LNCAP (cell line): ENCODE measurements around the gene ITGA7.

Source experiments
- TF ChIP-seq, protein P1 (sequence below): fragments of 450-650 bp; IDR thresholded peaks from 2 replicates; pipeline ENCODE4 v1.5.1; 2017; ENCODE audit warnings: mild to moderate bottlenecking

ITGA7 gene

DNA sequence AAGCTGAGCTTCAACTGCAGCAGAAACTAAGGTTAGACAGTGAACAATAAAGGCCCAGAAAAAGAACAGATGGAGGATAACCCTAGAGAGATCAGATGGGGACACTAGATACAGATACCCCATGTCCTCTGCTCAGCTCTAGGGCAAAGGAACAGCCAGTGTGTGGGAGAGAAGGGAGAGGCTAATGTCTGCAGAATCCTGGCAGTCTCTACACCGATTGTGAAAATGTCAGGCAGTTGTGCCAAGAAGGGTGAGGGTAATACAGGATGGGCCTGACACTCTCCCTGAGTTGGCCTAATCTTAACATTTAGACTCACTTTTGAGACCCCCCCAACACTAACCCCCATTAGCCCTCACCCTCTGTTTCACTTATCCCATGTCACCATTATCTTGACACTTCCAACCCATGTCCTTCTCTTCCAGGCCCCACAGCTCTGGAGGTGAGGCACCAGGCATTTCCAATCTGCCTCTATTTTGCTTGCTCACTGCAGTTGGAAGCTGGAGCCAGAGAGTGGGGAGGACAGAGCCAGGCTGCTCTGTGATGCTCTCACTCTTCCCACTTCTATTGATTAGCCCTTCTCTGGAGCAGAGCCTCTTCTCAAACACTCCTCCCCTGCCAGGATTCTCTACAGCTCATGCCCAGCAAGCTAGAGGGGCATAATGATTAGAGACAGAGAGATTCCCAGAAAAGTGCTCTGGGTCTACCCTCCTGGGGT, 5.2 kb upstream of the ITGA7 start:
- TF ChIP-seq, protein P1, sequence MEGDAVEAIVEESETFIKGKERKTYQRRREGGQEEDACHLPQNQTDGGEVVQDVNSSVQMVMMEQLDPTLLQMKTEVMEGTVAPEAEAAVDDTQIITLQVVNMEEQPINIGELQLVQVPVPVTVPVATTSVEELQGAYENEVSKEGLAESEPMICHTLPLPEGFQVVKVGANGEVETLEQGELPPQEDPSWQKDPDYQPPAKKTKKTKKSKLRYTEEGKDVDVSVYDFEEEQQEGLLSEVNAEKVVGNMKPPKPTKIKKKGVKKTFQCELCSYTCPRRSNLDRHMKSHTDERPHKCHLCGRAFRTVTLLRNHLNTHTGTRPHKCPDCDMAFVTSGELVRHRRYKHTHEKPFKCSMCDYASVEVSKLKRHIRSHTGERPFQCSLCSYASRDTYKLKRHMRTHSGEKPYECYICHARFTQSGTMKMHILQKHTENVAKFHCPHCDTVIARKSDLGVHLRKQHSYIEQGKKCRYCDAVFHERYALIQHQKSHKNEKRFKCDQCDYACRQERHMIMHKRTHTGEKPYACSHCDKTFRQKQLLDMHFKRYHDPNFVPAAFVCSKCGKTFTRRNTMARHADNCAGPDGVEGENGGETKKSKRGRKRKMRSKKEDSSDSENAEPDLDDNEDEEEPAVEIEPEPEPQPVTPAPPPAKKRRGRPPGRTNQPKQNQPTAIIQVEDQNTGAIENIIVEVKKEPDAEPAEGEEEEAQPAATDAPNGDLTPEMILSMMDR, result no peak

DNA sequence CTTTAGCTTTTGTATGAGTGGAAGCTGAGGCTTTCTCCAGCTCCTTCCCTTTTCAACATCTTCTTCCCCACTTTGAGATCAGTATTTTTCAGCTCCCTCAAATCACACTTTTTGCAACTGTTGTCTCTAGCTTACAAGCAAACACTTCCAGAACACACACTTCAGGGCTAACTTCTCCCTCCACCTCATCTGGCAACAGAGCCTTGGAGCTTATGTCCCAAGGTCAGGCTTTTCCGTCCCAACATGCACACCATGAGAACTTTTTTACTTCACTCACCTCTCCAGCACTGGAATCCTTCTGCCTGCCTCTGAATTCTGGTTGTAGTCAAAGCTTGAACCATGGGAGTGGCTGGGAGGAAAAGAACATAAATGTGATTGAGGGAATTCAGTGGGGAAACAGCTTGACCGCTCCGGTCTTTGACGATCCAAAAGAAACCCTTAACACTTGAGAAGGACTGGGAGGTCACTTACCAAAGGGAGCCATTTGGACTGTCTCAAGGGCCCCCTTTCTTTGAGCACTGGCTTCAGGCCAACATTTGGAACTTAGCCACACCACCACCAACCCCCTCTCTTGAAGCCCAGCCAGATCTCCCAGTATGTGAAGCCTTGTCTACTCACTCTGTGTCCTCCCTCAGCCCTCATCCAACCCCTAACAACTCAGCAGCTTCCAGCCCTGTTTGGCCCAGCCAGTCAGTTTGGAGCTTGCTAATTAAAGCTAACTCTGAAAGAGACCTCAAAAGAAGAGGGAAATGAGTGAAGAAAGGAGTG, 4.3 kb upstream of the ITGA7 start:
- TF ChIP-seq, protein P1, result no peak

DNA sequence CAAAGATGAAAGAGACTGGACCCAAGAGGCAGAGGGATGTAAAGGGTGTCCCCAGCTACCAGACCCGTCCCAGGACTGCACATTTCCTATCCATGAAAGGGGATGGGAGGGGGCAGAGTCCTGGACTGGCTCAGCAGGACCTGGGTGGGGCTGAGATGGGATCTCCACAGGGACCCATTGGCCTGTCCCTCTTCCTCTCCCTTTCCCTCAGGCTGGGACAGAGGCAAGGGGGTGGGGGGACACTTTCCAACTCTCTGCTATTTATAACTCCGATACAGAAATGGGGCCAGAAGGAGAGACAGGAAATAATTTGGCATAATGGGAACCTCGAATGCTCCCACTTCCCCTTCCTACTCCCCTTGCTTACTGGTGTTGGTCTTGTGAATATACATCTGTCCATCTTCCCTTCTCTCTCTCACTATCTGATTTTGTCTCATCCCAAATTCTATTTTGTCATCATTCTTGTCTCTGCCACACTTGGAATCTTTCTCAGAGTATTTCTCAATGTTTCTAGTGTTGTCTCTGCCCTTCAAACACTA, 1.1 kb upstream of the ITGA7 start:
- TF ChIP-seq, protein P1, result no peak

DNA sequence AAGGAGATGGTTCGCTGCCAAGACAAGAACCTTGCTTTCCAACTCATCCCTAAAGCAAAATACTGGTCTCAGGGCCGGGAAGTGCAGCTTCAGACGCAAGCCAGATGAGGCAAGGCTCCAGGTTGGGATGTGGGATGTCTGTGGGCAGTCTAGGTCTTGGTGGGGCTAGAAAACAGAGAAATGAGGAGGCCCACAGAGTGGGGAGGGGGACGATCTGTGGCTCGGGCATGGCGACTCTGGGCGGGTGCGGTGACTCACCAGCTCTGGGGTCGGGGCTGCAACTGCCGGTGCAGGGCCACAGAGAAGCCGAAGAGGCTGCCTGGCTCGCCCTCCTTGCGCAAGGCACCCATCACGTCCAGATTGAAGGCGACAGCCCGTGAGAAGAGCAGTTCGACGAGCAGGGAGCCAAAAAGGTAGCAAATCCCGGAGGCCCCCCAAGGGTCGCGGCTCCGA, 459 bp downstream of the ITGA7 start:
- TF ChIP-seq, protein P1, result no peak

DNA sequence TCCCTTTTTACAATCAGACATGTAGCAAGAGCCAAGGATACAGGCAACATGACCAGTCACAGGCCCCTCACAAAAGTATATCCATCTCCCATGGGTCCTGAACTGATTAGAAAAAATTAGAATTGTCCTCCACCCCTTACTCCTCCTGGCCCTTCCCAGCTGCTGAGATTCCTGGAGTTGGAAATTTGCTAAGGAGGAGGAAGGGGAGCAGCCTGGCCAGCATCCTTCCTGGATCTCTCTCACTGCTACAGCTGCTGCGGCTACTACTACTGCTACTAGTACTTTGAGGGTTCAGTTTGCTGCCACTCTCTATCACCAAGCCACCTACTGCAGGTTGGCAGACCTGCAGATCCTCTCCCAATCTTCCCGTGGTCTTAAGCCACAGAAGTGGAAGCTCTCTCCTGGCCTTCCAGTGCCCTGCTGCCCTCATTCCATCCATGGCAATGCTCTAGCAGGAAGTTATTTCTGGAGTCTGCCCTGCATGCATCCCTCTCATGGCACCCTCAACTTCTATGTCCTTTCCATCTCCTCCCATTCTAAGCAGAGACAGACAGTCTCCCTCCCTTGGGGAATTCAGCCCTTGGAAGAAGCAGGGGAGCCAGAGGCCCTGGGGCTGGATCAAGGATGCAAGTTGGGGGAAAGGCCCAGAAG, 1.0 kb downstream of the ITGA7 start:
- TF ChIP-seq, protein P1, result no peak

DNA sequence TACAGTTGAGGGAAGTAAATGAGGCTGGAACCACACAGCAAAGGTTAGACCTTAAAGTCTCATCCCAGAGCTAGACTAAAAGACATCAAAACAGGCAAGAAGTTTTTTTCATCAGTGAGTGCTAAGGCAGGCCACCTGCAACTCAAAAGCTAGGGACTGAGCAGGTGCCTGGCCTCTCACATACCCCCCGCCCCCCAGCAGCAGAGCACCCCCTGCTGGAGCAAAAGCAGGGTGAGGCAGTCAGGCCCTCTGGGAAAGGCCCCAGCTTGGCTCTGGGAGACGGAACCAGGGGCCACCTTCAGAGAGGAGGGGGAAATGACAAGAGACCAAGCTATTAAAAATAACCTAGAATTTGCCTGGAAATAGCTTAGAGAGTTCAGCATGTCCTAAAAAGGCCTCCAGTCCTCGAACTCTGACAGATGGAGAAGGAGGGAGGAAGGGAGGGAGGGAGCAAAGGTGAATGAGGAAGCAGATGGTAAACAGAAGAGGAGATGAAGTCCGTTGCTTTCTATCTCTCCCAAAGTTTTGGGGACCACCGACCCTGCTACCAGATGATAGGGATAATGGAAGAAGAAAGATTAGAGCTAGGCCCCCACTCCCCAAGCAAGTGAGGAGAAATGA, 1.8 kb downstream of the ITGA7 start:
- TF ChIP-seq, protein P1, result peak; percentile 32; the same call in 1 of the 2 replicates
